K562 (cell line): ENCODE measurements around the gene CNPY2. TPM values are rescaled to one million over a fixed set of nuclear protein-coding genes. Genes with fewer than 3 reads are reported as not detected.

Source experiments
- BMI1 ChIP-seq: fragments of 150-350 bp; IDR thresholded peaks from 2 replicates; pipeline ENCODE4 v1.6.1; 2014; ENCODE audit warnings: low read length
- CBX1 ChIP-seq: sonication (generic); IDR thresholded peaks from 2 replicates; pipeline ENCODE4 v1.6.1; 2016; ENCODE audit warnings: antibody characterized with exemption, low read depth, mild to moderate bottlenecking
- CCNT2 ChIP-seq: IDR thresholded peaks from 2 replicates; pipeline ENCODE4 v1.6.1; 2011; ENCODE audit warnings: borderline replicate concordance, low read depth, mild to moderate bottlenecking, moderate library complexity, mixed read lengths, low read length; ENCODE audit not compliant: insufficient read length; ENCODE audit errors: extremely low read depth
- CREM ChIP-seq: IDR thresholded peaks from 2 replicates; pipeline ENCODE4 v1.6.1; 2014; ENCODE audit warnings: antibody characterized with exemption, low read depth
- DMBX1 ChIP-seq: fragments of 250-450 bp; sonication (Bioruptor Pico); IDR thresholded peaks from 2 replicates; pipeline ENCODE4 v1.8.0; 2022; ENCODE audit warnings: inconsistent platforms, mild to moderate bottlenecking, moderate library complexity, borderline replicate concordance
- ELF1 ChIP-seq: fragments of 200-800 bp; sonication (Bioruptor generic); IDR thresholded peaks from 2 replicates; pipeline ENCODE4 v1.6.1; 2016; ENCODE audit warnings: missing genetic modification characterization, missing compliant biosample characterization
- FOXJ2 ChIP-seq: fragments of 200-800 bp; sonication (Bioruptor generic); IDR thresholded peaks from 2 replicates; pipeline ENCODE4 v1.6.1; 2016; ENCODE audit warnings: missing genetic modification characterization, missing compliant biosample characterization
- MCM7 ChIP-seq, 2 experiments: fragments of 450-650 bp; IDR thresholded peaks; 2 replicates each; pipeline ENCODE4 v1.6.1; 2016 to 2018
- MXD1 ChIP-seq: fragments of 250-450 bp; sonication (Bioruptor Pico); IDR thresholded peaks from 2 replicates; pipeline ENCODE4 v1.8.0; 2021; ENCODE audit warnings: borderline replicate concordance, mild to moderate bottlenecking, moderate library complexity; ENCODE audit not compliant: poor library complexity, severe bottlenecking
- MYC ChIP-seq, 2 experiments: fragments of 250-450 bp in 1 of 2; sonication (Bioruptor Pico) in 1 of 2; IDR thresholded peaks; 2 replicates each; pipeline versions ENCODE4 v1.5.1 to v1.6.1; 2012 to 2021; ENCODE audit warnings: low read depth in 2 of 2, borderline replicate concordance in 1 of 2, improper control_type of control experiment in 1 of 2, low read length in 1 of 2, mild to moderate bottlenecking in 1 of 2, moderate library complexity in 1 of 2
- NBN ChIP-seq: fragments of 450-650 bp; IDR thresholded peaks from 2 replicates; pipeline ENCODE4 v1.6.1; 2016; ENCODE audit warnings: low read depth, mild to moderate bottlenecking
- PCBP1 ChIP-seq: fragments of 200-400 bp; formaldehyde crosslinking; IDR thresholded peaks from 2 replicates; pipeline ENCODE4 v1.6.1; 2018; ENCODE audit warnings: mild to moderate bottlenecking, low read depth, low read length; ENCODE audit not compliant: poor library complexity, severe bottlenecking
- PYGO2 ChIP-seq: fragments of 450-650 bp; IDR thresholded peaks from 2 replicates; pipeline ENCODE4 v1.6.1; 2016; ENCODE audit warnings: mild to moderate bottlenecking, missing genetic modification characterization, moderate library complexity, missing compliant biosample characterization
- TEAD4 ChIP-seq, 2 experiments: sonication (generic) in 1 of 2; formaldehyde crosslinking in 1 of 2; IDR thresholded peaks; 2 replicates each; pipeline versions ENCODE4 v1.6.1 to v1.8.0; 2012 to 2022; ENCODE audit warnings: borderline replicate concordance in 1 of 2, inconsistent platforms in 1 of 2, low read length in 1 of 2, mild to moderate bottlenecking in 1 of 2, missing genetic modification reagents in 1 of 2
- ZNF12 ChIP-seq: sonication (generic); formaldehyde crosslinking; IDR thresholded peaks from 2 replicates; pipeline ENCODE4 v1.4.0; 2020; ENCODE audit warnings: mild to moderate bottlenecking, missing genetic modification reagents
- ZNF134 ChIP-seq: fragments of 250-450 bp; sonication (Bioruptor Pico); conservative IDR thresholded peaks from 2 replicates; pipeline ENCODE4 v1.4.0; 2020
- ZNF318 ChIP-seq, 2 experiments: fragments of 450-650 bp; IDR thresholded peaks; 2 replicates each; pipeline ENCODE4 v1.6.1; 2016; ENCODE audit warnings: mild to moderate bottlenecking in 2 of 2, borderline replicate concordance in 1 of 2, low read depth in 1 of 2, moderate library complexity in 1 of 2
- ZNF764 ChIP-seq: fragments of 250-450 bp; sonication (Bioruptor Pico); IDR thresholded peaks from 2 replicates; pipeline ENCODE4 v1.4.0; 2020; ENCODE audit warnings: low read depth, mild to moderate bottlenecking, moderate library complexity
- polyA plus RNA-seq, 8 experiments: library from polyadenylated mRNA; depleted of rRNA in 4 of 8; stranded (reverse) in 5 of 8; unstranded in 3 of 8; fragments of >200 nt; fragmentation: Nextera tagmentation in 2 of 8; fragmentation: Illumina TruSeq in 1 of 8; extraction: Ambion mirVana in 2 of 8; extraction: Trizol in 1 of 8; gene quantifications; 2 replicates each; pipeline versions ENCODE4 v1.2.1 to v1.2.3, GENCODE V29; 2011 to 2014; ENCODE audit warnings: inconsistent platforms in 1 of 8, missing spikeins in 1 of 8
- total RNA-seq, 7 experiments: library from RNA; depleted of rRNA in 6 of 7; stranded (reverse); fragments of >200 nt in 6 of 7; fragmentation: Illumina TruSeq in 2 of 7; extraction: Trizol in 2 of 7; gene quantifications; 2 replicates each; pipeline versions ENCODE4 v1.2.1 to v1.2.3, GENCODE V29; 2011 to 2021; ENCODE audit warnings: low replicate concordance in 1 of 7

CNPY2 gene
- total and polyA plus RNA-seq, 9 of the 15 experiments (the other 6 are each of a cell fraction or from before 2014, with no cell fraction given) = 33.8 to 190 (median 138) TPM

- no peak for TF ChIP-seq ZNF318 (IDR thresholded peaks at IDR 0.05; ENCODE audit: borderline replicate concordance in 1 of 2, low read depth in 1 of 2)
- peak; percentile 34 for TF ChIP-seq CCNT2
- 0 out of 2 replicates have a peak, but pooled peaks have one; percentile 54 for TF ChIP-seq ELF1 (tag)
- TF ChIP-seq CREM = peak; percentile 64
- TF ChIP-seq TEAD4 (IDR thresholded peaks at IDR 0.05; ENCODE audit: low read length) = peak; percentile 69
- TF ChIP-seq TEAD4 (CRISPR knock-in tag; IDR thresholded peaks at IDR 0.05; ENCODE audit: borderline replicate concordance) = no peak
- TF ChIP-seq MYC (IDR thresholded peaks at IDR 0.05; ENCODE audit: low read depth, low read length) = no peak; the same call in 1 of the 2 replicates
- no peak for TF ChIP-seq MYC (CRISPR knock-in tag; IDR thresholded peaks at IDR 0.05; ENCODE audit: borderline replicate concordance, low read depth)
- TF ChIP-seq MCM7 (IDR thresholded peaks at IDR 0.05) = no peak
- no peak for TF ChIP-seq FOXJ2
- peak; percentile 54; the same call in 1 of the 2 replicates for TF ChIP-seq PYGO2 (tag)
- TF ChIP-seq MXD1 (CRISPR knock-in tag) = no peak
- TF ChIP-seq NBN = peak; percentile 76
- TF ChIP-seq DMBX1 (CRISPR knock-in tag) = 0 out of 2 replicates have a peak, but pooled peaks have one; percentile 32
- TF ChIP-seq PCBP1 = no peak
- TF ChIP-seq ZNF764 (CRISPR knock-in tag) = no peak
- TF ChIP-seq ZNF12 (CRISPR knock-in tag) = no peak
- no peak for TF ChIP-seq ZNF134 (CRISPR knock-in tag)
- TF ChIP-seq BMI1 = no peak
- TF ChIP-seq CBX1 = no peak
Measured at GRCh38 chr12:56300644-56301464, 14.9 kb downstream of the CNPY2 start (continued).
